ENCODE results near the gene C2orf78.

C2orf78 gene

DNA sequence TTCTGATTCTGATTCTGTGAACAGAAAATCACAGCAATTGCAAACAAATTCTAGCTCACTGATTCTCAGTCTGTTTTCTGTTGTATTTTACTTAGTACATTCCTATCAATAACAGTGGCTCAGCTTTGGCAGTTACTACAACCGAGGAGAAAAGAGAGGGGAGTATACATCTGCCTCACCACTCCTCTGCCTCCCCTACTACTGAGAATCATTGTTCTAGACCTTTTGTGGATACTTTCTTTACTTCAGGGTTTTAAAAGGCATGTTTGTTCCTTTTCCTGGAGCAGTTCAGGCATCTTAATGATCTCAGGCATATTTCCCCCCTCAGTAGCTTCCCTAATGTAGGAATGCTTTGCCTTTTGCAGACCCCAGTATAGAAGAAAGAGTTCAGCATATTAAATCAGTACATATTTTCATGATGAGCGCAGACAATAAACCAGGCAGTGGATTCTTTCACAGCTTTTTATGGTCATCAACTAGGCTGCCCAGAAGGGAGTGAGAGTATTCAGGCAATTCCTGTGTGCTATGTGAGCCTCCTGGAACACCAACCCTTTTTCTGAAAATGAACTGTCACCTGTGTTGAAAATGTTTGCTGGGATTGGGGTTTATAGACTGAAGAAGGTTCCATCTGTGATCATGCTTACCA lies 55.0 kb downstream of the C2orf78 start:
- no peak for DNase-seq

DNA sequence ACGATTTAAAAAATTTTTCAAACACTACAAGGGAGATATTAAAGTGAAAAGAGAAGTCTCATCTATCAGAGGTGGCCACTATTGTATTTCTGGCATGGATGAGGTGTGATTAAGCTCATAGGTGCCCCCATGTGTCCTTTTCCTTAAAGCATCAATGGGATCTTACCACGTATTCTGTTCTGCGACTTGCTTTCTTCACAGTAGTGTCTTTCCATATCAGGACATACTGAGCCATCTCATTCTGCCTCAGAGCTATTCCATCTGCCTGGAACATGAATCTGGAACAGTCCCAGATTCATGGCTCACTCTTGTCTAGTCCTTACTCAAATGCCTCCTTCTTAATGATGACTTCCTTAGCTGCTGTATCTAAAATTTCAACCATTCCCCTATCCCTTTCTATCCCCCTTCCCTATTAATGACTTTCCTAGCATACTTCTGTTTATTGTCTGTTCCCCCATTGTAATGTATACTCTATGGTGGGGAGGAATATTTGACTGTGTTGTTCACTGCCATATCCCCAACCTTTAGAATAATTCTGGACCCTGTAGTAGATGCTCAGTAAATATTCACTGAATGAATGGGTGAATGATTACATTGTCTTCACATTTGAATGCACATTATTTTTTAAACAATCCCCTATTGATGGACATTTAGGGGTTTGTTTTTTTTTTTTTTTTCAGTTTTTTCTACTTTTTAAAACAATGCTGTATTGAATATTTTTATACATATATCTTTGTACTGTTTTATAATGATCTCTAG lies 55.8 kb downstream of the C2orf78 start:
- DNase-seq = no peak

DNA sequence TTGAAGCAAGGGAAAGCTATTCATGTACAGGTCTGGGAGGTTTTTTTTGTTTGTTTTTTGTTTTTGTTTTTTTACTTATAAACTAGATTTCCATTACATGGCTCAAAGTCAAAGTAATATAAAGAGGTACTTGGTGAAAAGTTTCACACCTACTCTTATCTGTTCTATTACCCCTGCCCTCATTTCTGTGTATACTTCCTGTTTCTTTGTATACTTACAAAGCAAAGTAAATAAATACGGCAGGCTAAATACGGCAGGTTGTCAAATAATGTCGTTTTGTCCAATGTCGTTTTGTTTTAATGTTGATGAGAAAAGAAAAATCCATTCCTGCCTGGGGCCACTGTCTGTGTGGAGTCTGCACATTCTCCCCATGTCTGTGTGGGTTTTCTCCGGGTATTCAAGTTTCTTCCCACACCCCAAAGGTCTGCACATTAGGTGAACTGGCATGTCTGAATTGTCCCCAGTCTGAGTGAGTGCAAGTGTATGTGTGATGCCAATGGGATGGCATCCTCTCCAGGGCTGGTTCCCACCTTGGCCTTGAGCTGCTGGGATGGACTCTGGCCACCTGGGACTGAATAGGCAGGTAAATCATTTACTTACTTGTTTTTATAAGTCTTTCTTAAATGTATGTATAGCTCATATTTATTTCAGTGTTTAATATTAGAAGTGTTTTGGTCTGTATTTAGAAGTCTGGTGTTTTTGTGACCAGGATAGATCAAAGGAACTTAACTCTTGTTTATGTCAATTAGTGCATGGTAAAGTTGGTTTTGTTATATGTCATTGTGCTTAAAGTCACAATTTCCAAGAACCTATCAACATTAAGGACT lies 58.1 kb downstream of the C2orf78 start:
- no peak for DNase-seq

DNA sequence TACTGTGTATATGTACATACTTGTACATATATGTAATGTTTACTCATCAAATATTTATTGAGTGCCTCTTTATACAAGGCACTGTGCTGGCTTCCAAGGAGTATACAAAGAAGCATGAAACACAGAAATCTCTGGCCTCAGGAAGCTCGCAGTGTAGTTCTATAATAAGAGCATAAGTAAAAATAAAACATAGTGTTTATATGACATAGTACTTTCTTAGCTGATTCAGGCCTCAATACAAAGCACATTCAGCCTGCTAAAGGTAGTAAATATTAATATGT lies 58.7 kb downstream of the C2orf78 start:
- DNase-seq = no peak

DNA sequence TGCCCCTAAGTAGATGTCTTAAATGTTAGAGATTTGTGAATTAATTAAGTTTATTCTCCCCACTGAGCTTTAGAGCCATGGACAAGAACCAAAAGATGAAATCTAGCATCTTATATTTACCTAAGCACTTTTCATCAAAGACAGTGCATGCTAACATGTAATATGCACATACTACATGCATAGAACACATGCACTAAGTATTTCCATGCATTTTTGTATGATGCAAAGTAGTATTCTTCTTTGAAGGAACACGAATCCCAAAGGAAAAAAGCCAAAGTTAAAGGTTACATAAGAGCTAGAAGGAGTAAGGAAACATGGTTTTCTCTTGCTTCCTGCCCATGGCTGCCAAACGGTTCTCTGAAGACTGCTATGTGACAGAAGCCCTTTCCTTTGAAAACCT lies 60.1 kb downstream of the C2orf78 start:
- no peak for DNase-seq

- DNase-seq = peak; percentile 96
These were observed 66.0 kb downstream of the C2orf78 start for GRCh38 chr2:73850009-73850408.

DNA sequence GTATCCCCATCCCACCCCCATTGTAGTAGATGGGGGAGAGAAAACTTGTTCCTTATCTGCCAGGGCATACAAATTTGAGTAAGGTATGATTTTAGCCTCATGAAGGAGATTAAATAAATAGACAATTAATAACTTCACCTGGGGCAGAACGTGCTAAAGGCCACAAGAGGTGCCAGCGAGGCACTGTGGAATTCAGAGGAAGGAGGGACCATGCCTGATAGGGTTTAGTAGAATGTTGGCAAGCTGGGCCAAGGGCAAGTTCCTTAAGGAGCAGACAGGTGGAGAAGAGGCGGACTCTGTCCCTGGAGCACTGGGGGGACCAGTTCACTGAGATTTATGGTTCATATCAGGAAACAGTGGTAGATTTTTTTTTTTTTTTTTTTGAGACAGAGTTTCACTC lies 67.3 kb downstream of the C2orf78 start:
- DNase-seq = peak; percentile 14

GRCh38 chr2:73852020-73852419 lies 68.0 kb downstream of the C2orf78 start:
- no peak for DNase-seq

DNA sequence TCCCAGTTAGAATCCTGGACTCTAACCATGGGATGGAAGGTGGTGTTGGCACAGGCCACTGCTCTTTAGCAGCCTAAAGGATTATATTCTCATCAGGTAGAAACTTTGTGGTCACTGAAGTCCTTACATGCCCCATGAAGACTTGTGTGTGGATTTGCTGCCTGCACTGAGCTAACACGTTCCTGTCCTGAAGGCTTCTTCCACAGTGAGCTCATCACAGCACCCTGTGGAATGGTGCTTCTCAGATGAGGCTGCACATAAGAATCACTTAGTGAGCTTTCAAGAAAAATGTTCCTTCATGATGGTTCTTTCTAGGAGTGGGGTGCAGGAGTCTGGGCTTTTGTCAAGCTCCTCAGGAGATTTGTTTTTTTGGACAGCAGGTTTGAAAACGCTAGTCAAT lies 71.5 kb downstream of the C2orf78 start:
- DNase-seq = no peak

- DNase-seq = no peak
These were observed 72.2 kb downstream of the C2orf78 start for GRCh38 chr2:73856214-73856613.

GRCh38 chr2:73859721-73860586 lies 76.0 kb downstream of the C2orf78 start:
- no peak for DNase-seq

DNA sequence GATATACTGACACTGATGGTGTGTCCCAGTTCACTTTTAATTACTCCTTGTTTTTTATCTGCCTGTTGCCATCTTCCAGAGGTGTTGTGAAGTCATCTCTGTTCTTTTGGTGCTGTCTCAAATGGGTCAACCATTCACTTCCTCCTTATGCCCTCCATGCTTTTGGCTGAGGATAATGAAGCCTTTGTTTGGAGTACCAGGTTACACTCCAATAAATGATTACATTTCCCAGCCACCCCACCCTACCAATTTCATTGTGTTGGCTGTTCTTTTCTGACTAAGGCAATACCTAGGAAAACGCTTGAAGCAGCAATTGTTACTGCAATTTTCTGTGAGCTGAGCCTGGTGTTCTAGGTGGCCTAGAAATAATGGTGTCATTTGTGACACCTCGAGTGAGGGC lies 79.0 kb downstream of the C2orf78 start:
- DNase-seq = no peak

Data from NCI-H2171 treated with DMSO at 0.1 percent for 48 hours (cell line).